Measurements from ENCODE around the gene NF1.
"Not testable (repeated sequence)": the region's sequence is repeated elsewhere in the genome, so short reads cannot be mapped to it uniquely, and the experiment has no call there.

Gene NF1

GRCh38 chr17:31172388-31172787 lies 77.6 kb downstream of the NF1 start:
- Histone ChIP-seq H3K4me1 (ENCODE audit: low read length) (no peaks in the 10 kb centered on the region), H2AFZ (ENCODE audit: low read depth, low read length) (no peak overlapping the region), H3K27me3 (ENCODE audit: low read depth, low read length) (no peaks in the 10 kb centered on the region), H3K4me3 (ENCODE audit: low read length) (no peak overlapping the region), H3K27ac (ENCODE audit: low read length) (no peak overlapping the region), H3K9me3 (ENCODE audit: insufficient read depth, low read length) (no peaks in the 10 kb centered on the region), H3K79me2 (ENCODE audit: low read length) (no peaks in the 10 kb centered on the region), H3K4me2 (ENCODE audit: low read length) (no peak overlapping the region), H3K9ac (ENCODE audit: low read length) (no peak overlapping the region), H3K36me3 (replicated peaks; ENCODE audit: low read depth, low read length) (no peaks in the 10 kb centered on the region), H4K20me1 (ENCODE audit: insufficient read depth, low read length) (no peaks in the 10 kb centered on the region)
- TF ChIP-seq EZH2phosphoT487 (IDR thresholded peaks at IDR 0.05; ENCODE audit: low read depth) (no peak), CTCF (IDR thresholded peaks at IDR 0.05; ENCODE audit: low read depth, low read length) (no peak)

DNA sequence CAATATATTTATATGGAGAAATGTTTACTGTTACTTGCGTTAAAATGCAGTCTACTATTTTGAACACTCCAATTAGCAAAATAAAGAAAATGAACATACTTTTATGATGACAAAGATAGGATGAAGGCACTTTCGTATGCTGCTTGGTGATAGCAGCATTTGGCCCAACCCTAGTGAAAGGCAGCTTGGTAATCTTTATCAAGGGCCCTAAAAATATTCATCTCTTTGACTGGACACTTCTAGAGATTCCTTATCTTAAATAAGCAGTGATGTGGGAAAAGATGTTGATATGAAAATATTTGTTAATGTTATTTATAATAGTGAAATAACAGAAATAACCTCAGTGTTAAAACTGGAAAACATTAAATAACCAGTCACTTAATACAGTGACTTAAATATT lies 79.4 kb downstream of the NF1 start:
- Histone ChIP-seq H4K20me1 (ENCODE audit: insufficient read depth, low read length) (no peaks in the 10 kb centered on the region), H3K36me3 (replicated peaks; ENCODE audit: low read depth, low read length) (no peaks in the 10 kb centered on the region), H3K27me3 (ENCODE audit: low read depth, low read length) (no peaks in the 10 kb centered on the region)

DNA sequence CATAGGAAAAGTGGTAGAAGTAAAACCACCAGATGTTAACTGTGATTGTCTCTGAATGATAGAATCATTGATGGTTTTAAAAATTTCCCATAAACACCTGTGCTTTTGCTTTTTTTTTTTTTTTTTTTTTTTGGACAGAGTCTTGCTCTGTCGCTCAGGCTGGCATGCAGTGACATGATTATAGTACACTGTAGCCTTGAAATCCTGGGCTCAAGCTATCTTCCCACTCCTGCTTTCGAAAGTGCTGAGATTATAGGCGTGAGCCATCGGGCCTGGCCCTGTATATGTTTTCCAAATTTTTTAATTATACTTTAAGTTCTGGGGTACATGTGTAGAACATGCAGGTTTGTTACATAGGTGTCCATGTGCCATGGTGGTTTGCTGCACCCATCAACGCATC lies 80.5 kb downstream of the NF1 start:
- no peaks in the 10 kb centered on the region for H3K9me3 ChIP-seq (ENCODE audit: insufficient read depth, low read length)
- H3K27ac ChIP-seq (ENCODE audit: low read length): no peak overlapping the region
- no peak for TF ChIP-seq EZH2phosphoT487 (IDR thresholded peaks at IDR 0.05; ENCODE audit: low read depth)
- no peak for TF ChIP-seq CTCF (IDR thresholded peaks at IDR 0.05; ENCODE audit: low read depth, low read length)
- no peaks in the 10 kb centered on the region for H3K27me3 ChIP-seq (ENCODE audit: low read depth, low read length)
- H3K4me3 ChIP-seq (ENCODE audit: low read length): no peak overlapping the region
- H3K9ac ChIP-seq (ENCODE audit: low read length): no peak overlapping the region
- no peaks in the 10 kb centered on the region for H3K36me3 ChIP-seq (replicated peaks; ENCODE audit: low read depth, low read length)
- no peak overlapping the region for H3K4me2 ChIP-seq (ENCODE audit: low read length)
- H4K20me1 ChIP-seq (ENCODE audit: insufficient read depth, low read length): no peaks in the 10 kb centered on the region
- H2AFZ ChIP-seq (ENCODE audit: low read depth, low read length): no peak overlapping the region
- no peaks in the 10 kb centered on the region for H3K4me1 ChIP-seq (ENCODE audit: low read length)
- H3K79me2 ChIP-seq (ENCODE audit: low read length): no peaks in the 10 kb centered on the region

More for the DNA sequence above, 79.4 kb downstream of the NF1 start:
- H3K79me2 ChIP-seq (ENCODE audit: low read length): no peaks in the 10 kb centered on the region
- no peak overlapping the region for H3K4me2 ChIP-seq (ENCODE audit: low read length)
- H3K27ac ChIP-seq (ENCODE audit: low read length): no peak overlapping the region
- no peaks in the 10 kb centered on the region for H3K4me1 ChIP-seq (ENCODE audit: low read length)
- no peaks in the 10 kb centered on the region for H3K9me3 ChIP-seq (ENCODE audit: insufficient read depth, low read length)
- TF ChIP-seq EZH2phosphoT487 (IDR thresholded peaks at IDR 0.05; ENCODE audit: low read depth) (no peak), CTCF (IDR thresholded peaks at IDR 0.05; ENCODE audit: low read depth, low read length) (no peak)
- no peak overlapping the region for H2AFZ ChIP-seq (ENCODE audit: low read depth, low read length)
- no peak overlapping the region for H3K9ac ChIP-seq (ENCODE audit: low read length)
- no peak overlapping the region for H3K4me3 ChIP-seq (ENCODE audit: low read length)

GRCh38 chr17:31176143-31176542 lies 81.4 kb downstream of the NF1 start:
- not testable (repeated sequence) for H4K20me1 ChIP-seq (ENCODE audit: insufficient read depth, low read length); H3K4me1 ChIP-seq (ENCODE audit: low read length); H3K27me3 ChIP-seq (ENCODE audit: low read depth, low read length); H3K4me3 ChIP-seq (ENCODE audit: low read length); H3K36me3 ChIP-seq (replicated peaks; ENCODE audit: low read depth, low read length); H3K4me2 ChIP-seq (ENCODE audit: low read length); H3K79me2 ChIP-seq (ENCODE audit: low read length); H3K9me3 ChIP-seq (ENCODE audit: insufficient read depth, low read length); H3K27ac ChIP-seq (ENCODE audit: low read length); H2AFZ ChIP-seq (ENCODE audit: low read depth, low read length); H3K9ac ChIP-seq (ENCODE audit: low read length)

DNA sequence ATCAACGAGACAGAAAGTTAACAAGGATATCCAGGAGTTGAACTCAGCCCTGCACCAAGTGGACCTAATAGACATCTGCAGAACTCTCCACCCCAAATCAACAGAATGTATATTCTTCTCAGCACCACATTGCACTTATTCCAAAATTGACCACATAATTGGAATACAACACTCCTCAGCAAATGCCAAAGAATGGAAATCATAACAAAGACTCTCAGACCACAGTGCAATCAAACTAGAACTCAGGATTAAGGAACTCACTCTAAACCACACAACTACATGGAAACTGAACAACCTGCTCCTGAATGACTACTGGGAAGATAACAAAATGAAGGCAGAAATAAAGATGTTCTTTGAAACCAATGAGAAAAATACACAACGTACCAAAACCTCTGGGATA lies 84.2 kb downstream of the NF1 start:
- not testable (repeated sequence) for H3K27me3 ChIP-seq (ENCODE audit: low read depth, low read length); H3K9ac ChIP-seq (ENCODE audit: low read length); H3K9me3 ChIP-seq (ENCODE audit: insufficient read depth, low read length); H2AFZ ChIP-seq (ENCODE audit: low read depth, low read length); H3K36me3 ChIP-seq (replicated peaks; ENCODE audit: low read depth, low read length); H3K4me1 ChIP-seq (ENCODE audit: low read length); H3K4me3 ChIP-seq (ENCODE audit: low read length); H3K79me2 ChIP-seq (ENCODE audit: low read length); H3K4me2 ChIP-seq (ENCODE audit: low read length); H4K20me1 ChIP-seq (ENCODE audit: insufficient read depth, low read length); H3K27ac ChIP-seq (ENCODE audit: low read length)

All from OCI-LY3 (cell line).